Right cardiac atrium (tissue), 5 donors: ENCODE results near the gene SLC16A4. TPM values are rescaled to one million over a fixed set of nuclear protein-coding genes. Genes with fewer than 3 reads are reported as not detected.
"Not testable (repeated sequence)": the region's sequence is repeated elsewhere in the genome, so short reads cannot be mapped to it uniquely, and the experiment has no call there.

ENCODE experiments used
- ATAC-seq, 2 donors: fragments of 200-7000 bp; cut with Tn5 transposase; one replicate each; pipeline versions ENCODE4 v1.8.0 to v1.9.1; 2020; ENCODE audit warnings: moderate library complexity in 2 of 2, mild to moderate bottlenecking in 1 of 2
- DNase-seq, 3 donors: peaks; one replicate each; pipeline ENCODE4 v3.0.0-alpha.2; 2020
- H3K27ac ChIP-seq: one replicate; pipeline ENCODE4 v1.5.1; 2013; ENCODE audit warnings: mild to moderate bottlenecking, low read length, control low read depth, moderate library complexity
- H3K27me3 ChIP-seq: one replicate; pipeline ENCODE4 v1.6.1; 2013; ENCODE audit not compliant: control insufficient read depth, insufficient read depth
- H3K4me1 ChIP-seq: one replicate; pipeline ENCODE4 v1.6.1; 2013; ENCODE audit warnings: low read length; ENCODE audit not compliant: control insufficient read depth, insufficient read depth
- H3K4me3 ChIP-seq: one replicate; pipeline ENCODE4 v1.5.1; 2013; ENCODE audit warnings: low read length, control low read depth
- H3K9me3 ChIP-seq: one replicate; pipeline ENCODE4 v1.6.1; 2013; ENCODE audit warnings: low read length; ENCODE audit not compliant: control insufficient read depth
- whole genome bisulfite sequencing: extraction: QIAGEN DNeasy Blood & Tissue Kit; methylation state at CpG from one replicate; pipeline ENCODE4 v1.1.7; 2013; 5-methylcytosine and 5-hydroxymethylcytosine counted together
- intact Hi-C, 4 donors: fragments of 100-400 bp; cut with DNase I; formaldehyde crosslinking; loops; one replicate each; pipeline versions ENCODE4 v1.11.0 to v1.14.0; 2022 to 2023
- long read RNA-seq, 4 donors: library from polyadenylated mRNA; unstranded; transcript quantifications; one replicate each; pipeline ENCODE4 v2.0.0, GENCODE V29; 2020 to 2021
- polyA plus RNA-seq: library from polyadenylated mRNA; stranded (reverse); fragments of 200-250 nt; gene quantifications from one replicate; pipeline ENCODE4 v1.2.3, GENCODE V29; 2013
- total RNA-seq, 4 donors: library from RNA; stranded (reverse); fragmentation: NEBNext Ultra II Directional; extraction: Animal tissue kit (Norgen Biotek cat#: 25700); gene quantifications; one replicate each; pipeline ENCODE4 v1.2.1, GENCODE V29; 2021
- donor health status: healthy with polysubstance abuse.
- donor health status: DM: no; HTN: yes; CAD: no.
- donor health status: DM: no; HTN: no; CAD: no.
- donor health status: DM: no; HTN: yes; CAD: no; lungs with severe emphysema.
- donor health status: DM: yes; HTN: yes; CAD: no.

SLC16A4 gene
- 1 to 10 TPM; 4.6 to 7.3 (median 6.4) TPM for total RNA-seq
- 3.0 TPM for polyA plus RNA-seq
- long read RNA-seq, donor 1, transcript SLC16A4-201 (9 exons, 2,632 nt), result major isoform, 6 of 10 reads
- long read RNA-seq, donor 1, partial matches to known transcripts, result 2 of 10 reads
- long read RNA-seq, donor 1, other reads (novel, unspliced or antisense), result 2 of 10 reads
- long read RNA-seq, donor 2, partial matches to known transcripts, result 0 of 1 reads
- long read RNA-seq, donor 2, other reads (novel, unspliced or antisense), result 0 of 1 reads
- long read RNA-seq, donor 3, transcript SLC16A4-201 (9 exons, 2,632 nt), result major isoform, 9 of 25 reads
- long read RNA-seq, donor 3, transcript SLC16A4-210 (8 exons, 2,496 nt), result minor isoform, 7 of 25 reads
- long read RNA-seq, donor 3, partial matches to known transcripts, result 2 of 25 reads
- long read RNA-seq, donor 3, other reads (novel, unspliced or antisense), result 3 of 25 reads
- long read RNA-seq, donor 4, partial matches to known transcripts, result 1 of 3 reads
- long read RNA-seq, donor 4, other reads (novel, unspliced or antisense), result 0 of 3 reads

DNA sequence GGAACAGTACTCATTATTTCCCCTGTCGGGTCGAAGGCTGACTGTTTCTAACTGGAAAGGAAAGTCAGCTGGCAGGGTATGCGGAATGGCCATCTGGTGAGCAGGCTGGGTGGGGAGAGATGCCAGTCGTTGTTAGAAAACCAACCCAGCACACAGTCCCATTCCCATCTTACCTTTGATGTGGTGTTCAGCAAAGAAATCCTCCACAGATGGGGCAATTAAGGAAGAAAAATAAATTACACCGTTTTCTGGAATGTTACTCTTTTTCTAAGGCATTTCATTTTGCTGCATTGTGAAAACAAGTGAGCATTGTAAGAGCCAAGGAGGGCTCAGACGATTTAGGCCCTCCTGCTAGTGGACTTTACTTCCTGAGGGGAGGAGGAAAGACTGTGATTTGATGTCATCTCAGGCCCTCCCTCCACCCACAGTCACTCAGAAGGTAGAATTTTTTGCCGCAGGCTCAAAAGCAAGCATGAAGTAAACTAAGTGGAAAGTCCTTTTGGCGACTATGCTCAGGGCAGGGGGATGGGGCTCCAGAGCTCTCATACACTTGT, at the start of gene SLC16A4:
SLC16A4 (minus strand) TSS at position 335 of the 554 bp plus-strand sequence. CDS start 1,703 bp downstream, outside the sequence.
- ATAC-seq (peak; percentile 88 to 92), DNase-seq (peak in 1 of 3 donors; percentile 56)
- no peaks in the 10 kb centered on the region for H3K27me3 ChIP-seq
- H3K9me3 ChIP-seq, result no peaks in the 10 kb centered on the region
- H3K4me3 ChIP-seq, result peak within 1 kb of the TSS; percentile 46
- 35% methylated on average over 8 of the region's 8 CpGs for WGBS
- intact Hi-C loops, result no loop called here
- H3K27ac ChIP-seq, result peak within 1 kb of the TSS; percentile 50
- no peaks in the 10 kb centered on the region for H3K4me1 ChIP-seq

DNA sequence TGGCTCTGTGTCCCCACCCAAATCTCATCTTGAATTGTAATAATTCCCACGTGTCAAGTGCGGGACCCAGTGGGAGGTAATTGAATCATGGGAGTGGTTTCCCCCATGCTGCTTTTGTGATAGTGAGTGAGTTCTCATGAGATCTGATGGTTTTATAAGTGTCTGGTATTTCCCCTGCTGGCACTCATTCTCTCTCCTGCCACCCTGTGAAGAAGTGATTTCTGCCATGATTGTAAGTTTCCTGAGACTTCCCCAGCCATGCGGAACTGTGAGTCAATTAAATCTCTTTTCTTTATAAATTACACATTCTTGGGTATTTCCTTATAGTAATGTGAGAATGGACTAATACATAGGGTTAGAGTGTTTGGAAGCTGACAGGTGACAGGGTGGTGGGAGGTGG, 49.0 kb upstream of the SLC16A4 start:
- H3K9me3 ChIP-seq, ATAC-seq, DNase-seq, H3K4me3 ChIP-seq, intact Hi-C loops, H3K27ac ChIP-seq, H3K27me3 ChIP-seq, H3K4me1 ChIP-seq: not testable (repeated sequence)
- 82% methylated on average over 3 of the region's 3 CpGs for WGBS

DNA sequence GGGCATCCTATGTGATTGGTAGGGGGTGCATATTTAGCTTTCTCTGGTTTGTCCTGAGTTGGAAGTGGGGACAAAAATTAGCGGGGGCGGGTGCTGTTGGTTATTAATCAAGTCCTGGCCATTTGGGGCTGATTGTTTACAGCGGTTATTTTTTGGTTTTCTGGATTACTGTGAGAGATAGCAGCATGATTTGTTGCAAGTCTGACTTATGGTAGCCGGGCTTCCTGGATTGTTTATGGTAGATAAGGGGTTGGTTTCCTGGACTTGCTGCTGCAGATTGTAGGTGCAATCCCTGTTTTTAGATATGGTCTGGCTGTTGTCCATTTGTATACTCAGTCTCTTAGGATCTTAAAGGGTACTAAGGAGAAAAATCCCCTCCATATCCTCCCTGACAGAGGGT, 48.1 kb upstream of the SLC16A4 start:
- DNase-seq (no peak), ATAC-seq (no peak)
- H3K27ac ChIP-seq, result no peak overlapping the region
- WGBS, result 62% methylated on average over 4 of the region's 4 CpGs
- H3K4me3 ChIP-seq, result no peak overlapping the region
- H3K9me3 ChIP-seq, result no peaks in the 10 kb centered on the region
- intact Hi-C loops, result no loop called here
- peaks cover 4% of the 10 kb centered on the region for H3K4me1 ChIP-seq
- no peaks in the 10 kb centered on the region for H3K27me3 ChIP-seq

DNA sequence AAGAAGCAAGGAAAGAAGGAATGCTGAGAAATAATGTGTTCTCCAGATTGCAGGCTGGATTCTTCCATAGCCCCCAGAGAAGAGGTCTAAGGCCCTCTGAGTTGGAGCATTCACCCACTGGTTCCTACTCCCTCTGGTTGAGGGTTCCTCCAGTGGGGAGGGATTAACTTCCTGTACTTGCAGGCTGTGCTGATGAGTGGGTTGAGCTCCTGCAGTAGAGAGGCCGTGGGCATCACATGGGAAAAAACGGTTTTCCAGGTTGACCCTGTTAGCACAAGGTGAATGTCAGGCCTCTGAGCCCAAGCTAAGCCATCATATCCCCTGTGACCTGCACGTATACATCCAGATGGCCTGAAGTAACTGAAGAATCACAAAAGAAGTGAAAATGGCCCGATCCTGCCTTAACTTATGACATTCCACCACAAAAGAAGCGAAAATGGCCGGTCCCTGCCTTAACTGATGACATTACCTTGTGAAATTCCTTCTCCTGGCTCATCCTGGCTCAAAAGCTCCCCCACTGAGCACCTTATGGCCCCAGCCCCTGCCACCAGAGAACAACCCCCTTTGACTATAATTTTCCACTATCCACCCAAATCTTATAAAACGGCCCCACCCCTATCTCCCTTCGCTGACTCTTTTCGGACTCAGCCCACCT, 46.9 kb upstream of the SLC16A4 start:
- ATAC-seq, H3K9me3 ChIP-seq, intact Hi-C loops, H3K27me3 ChIP-seq, H3K4me1 ChIP-seq, H3K27ac ChIP-seq, DNase-seq, H3K4me3 ChIP-seq: not testable (repeated sequence)
- 79% methylated on average over 9 of the region's 9 CpGs for WGBS

DNA sequence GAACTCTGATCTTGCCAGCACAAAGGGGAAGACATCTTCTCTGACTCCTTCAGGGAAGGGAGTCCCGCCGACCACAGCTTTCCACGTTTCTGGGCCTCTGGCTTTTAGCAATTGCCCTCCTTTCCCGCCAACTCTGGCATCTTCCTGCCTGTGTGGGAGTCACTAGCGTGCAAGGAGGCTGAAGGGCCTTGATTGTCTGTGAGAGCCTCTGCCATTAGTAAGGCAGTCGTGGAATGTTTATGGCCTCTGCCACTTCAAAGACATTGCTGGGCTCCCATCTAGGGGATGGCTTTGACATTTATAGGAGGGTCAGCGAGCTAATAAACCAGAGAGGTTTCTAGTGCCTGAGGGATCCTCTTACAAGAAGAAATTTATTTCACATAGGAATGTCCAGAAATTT, 45.8 kb upstream of the SLC16A4 start:
- DNase-seq, result no peak
- no peaks in the 10 kb centered on the region for H3K9me3 ChIP-seq
- intact Hi-C loops, result no loop called here
- no peaks in the 10 kb centered on the region for H3K27me3 ChIP-seq
- H3K27ac ChIP-seq, result no peak overlapping the region
- H3K4me3 ChIP-seq, result no peak overlapping the region
- no peak for ATAC-seq
- WGBS, result 62% methylated on average over 7 of the region's 7 CpGs
- H3K4me1 ChIP-seq, result peaks cover 4% of the 10 kb centered on the region

DNA sequence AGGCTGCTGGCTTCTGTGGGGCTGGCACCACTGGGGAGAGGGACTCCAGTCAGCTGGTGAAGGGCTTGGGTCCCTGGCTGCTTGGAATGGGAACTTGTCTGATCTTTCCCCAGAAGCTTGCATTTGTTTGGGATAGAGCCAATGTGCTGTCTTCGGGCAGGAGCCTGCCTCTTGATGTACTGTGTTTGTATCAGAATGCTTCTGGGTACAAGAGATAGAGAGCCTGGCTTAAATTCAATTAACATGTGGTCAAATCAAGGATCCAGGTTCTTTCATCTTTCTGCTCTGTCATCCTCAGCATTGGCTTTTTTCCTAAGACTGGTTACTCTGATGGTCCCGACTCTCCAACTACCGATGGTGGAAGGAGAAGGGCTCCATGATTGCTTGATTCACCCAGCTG, 44.1 kb upstream of the SLC16A4 start:
- peak; percentile 19 to 39 for ATAC-seq

DNA sequence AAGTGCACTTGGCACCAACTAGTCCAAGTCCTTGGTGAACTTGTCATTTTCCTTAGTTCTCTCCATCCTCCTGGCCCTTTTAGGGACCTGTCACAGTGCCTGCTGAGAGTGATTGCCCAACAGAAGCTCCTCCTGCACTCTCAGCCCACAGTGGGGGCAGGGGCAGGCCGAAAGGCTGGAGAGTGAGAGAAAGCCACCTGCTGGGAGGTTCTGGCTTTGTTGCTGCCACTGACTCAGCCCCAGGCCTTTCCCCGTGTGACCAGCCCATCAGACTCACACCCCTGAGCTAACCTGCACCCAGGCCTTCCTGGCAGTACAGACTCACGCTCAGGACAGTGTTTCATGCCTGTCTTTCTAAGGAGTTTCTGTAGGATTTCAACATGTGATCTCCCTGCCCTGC, 43.0 kb upstream of the SLC16A4 start:
- DNase-seq, result peak; percentile 65 to 78 (median 74)
- 40% methylated on average over 3 of the region's 3 CpGs for WGBS
- no peaks in the 10 kb centered on the region for H3K9me3 ChIP-seq
- intact Hi-C loops, result no loop called here
- H3K4me3 ChIP-seq, result no peak overlapping the region
- peak; percentile 74 to 83 for ATAC-seq
- peaks cover 4% of the 10 kb centered on the region for H3K4me1 ChIP-seq
- H3K27me3 ChIP-seq, result no peaks in the 10 kb centered on the region
- no peak overlapping the region for H3K27ac ChIP-seq

More for the DNA sequence above, 44.1 kb upstream of the SLC16A4 start:
- Histone ChIP-seq H3K4me3 (no peak overlapping the region), H3K27me3 (no peaks in the 10 kb centered on the region), H3K4me1 (peaks cover 4% of the 10 kb centered on the region), H3K9me3 (no peaks in the 10 kb centered on the region), H3K27ac (no peak overlapping the region)
- no peak for DNase-seq
- WGBS, result 25% methylated on average over 3 of the region's 3 CpGs
- intact Hi-C loops, result no loop called here

DNA sequence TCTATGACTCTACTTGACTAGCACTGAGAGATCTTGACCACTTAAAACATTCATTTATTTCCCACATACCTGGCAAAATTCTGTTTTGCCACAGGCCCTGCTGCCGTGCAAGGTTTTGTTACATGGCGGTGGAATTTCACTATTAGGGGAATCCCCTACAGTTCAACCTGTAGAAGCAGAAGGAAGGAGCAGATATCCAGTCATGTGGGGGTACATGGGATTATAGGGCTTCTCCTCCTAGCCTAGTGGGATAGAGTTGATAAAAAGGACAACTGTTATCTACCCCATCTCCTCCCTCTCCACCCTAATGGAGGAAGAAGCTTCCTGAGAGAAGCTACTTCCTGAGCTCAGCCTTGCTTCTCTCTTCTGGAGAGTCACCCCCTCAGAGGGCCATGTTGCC, 42.4 kb upstream of the SLC16A4 start:
- DNase-seq (no peak), ATAC-seq (no peak)
- Histone ChIP-seq H3K9me3 (no peaks in the 10 kb centered on the region), H3K27ac (no peak overlapping the region), H3K27me3 (no peaks in the 10 kb centered on the region), H3K4me1 (peaks cover 4% of the 10 kb centered on the region), H3K4me3 (no peak overlapping the region)
- WGBS, result 82% methylated on average over 2 of the region's 2 CpGs
- intact Hi-C loops, result no loop called here

DNA sequence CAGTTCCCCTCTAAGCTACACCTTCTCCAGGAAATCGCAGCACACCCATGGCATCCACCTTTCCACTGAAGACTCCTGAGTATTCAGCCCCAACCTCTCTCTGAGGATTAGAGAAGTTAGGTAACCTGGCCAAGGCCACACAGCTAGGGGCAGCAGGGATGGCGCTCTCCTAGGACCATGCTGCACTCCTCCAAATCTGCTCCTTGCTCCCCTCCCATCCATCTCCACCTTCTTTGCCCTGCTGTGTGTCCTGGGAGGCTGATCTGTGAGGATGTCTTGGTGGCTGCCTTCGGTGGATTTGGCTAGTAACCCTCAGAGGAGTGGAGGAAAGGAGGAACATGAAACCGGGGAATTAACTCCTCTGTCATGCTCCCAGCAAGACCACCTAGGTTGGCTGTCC, 40.1 kb upstream of the SLC16A4 start:
- no peak overlapping the region for H3K4me3 ChIP-seq
- intact Hi-C loops, result no loop called here
- ATAC-seq (no peak), DNase-seq (no peak)
- H3K27ac ChIP-seq, result no peak overlapping the region
- peaks cover 4% of the 10 kb centered on the region for H3K4me1 ChIP-seq
- H3K9me3 ChIP-seq, result no peaks in the 10 kb centered on the region
- 85% methylated on average over 4 of the region's 4 CpGs for WGBS
- H3K27me3 ChIP-seq, result no peaks in the 10 kb centered on the region

DNA sequence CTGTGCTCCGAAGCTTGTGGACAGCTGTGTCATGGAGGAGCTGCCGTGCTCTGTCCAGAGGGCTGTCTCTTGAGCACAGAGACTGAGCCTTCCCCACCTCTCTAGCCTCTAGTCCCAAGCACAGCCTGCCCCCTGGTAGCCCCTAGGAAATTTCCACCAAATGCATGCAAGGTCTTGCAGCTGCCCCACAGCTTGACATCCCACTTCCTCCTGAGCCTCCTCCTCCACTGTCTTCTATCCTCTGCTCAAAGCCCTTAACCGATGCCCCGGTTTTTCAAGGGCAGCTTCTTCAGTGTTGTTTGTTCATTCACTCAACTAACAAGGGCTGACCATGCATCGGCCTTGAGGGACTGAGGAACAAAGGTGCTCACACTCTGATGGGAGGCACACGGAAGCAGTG, 39.5 kb upstream of the SLC16A4 start:
- H3K27ac ChIP-seq, result no peak overlapping the region
- no peaks in the 10 kb centered on the region for H3K9me3 ChIP-seq
- H3K4me1 ChIP-seq, result peaks cover 8% of the 10 kb centered on the region
- 67% methylated on average over 6 of the region's 6 CpGs for WGBS
- no peak for ATAC-seq
- intact Hi-C loops, result no loop called here
- H3K27me3 ChIP-seq, result no peaks in the 10 kb centered on the region
- H3K4me3 ChIP-seq, result no peak overlapping the region
- DNase-seq, result no peak

DNA sequence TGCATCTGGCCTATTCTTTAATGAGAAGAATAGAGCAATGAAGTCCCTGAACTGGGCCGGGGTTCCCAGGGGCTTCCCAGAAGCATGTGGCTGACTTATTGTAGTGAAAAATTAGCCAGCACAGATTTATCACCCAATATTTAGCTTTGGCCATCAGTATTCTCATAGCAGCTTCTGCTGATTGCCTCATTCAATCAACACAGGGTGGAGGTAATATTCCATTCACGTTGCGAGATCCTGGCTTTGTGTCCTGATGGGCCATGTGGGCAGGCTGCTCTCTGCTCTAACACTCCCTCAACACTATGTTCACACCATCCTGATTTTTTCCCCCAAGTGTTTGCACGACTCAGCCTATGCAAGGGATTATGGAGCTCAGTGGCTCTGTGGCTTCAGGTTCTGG, 38.1 kb upstream of the SLC16A4 start:
- peaks cover 9% of the 10 kb centered on the region for H3K4me1 ChIP-seq
- WGBS, result 72% methylated on average over 4 of the region's 4 CpGs
- intact Hi-C loops, result no loop called here
- H3K4me3 ChIP-seq, result no peak overlapping the region
- DNase-seq, result no peak
- H3K27me3 ChIP-seq, result no peaks in the 10 kb centered on the region
- H3K9me3 ChIP-seq, result no peaks in the 10 kb centered on the region
- no peak overlapping the region for H3K27ac ChIP-seq
- ATAC-seq, result no peak
